ENCODE data around the gene ZBTB17.

DNA sequence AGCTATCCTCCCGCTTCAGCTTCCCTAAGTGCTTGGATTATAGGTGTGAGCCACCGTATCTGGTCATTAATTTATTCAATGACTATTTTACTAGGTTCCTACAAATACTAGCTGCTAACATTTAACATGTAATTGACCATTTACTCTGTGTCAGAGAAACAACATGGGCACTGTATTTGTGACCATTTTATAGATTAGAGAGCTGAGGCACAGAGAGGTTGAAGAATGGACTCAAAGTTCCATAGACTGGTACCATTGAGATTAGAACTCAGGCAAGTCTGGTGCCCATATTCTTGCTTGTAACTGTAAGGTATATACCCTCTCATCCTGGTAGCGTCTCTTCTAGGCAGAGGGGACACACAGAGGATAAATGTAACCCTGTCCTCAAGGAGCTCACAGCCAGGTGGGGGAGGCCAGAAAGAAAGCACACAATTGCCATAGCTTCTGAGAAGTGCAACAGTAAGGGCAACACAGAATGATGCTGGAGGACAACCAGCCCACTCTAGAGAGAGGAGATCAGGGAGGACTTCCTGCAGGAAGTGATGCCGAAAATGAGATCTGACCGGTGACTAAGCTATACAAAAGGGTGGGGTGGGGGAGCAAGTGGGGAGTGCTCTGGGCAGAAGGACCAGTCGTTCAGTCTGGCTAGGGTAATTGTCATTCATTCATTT is 31.9 kb upstream of the ZBTB17 start:
- TF ChIP-seq, protein P1, sequence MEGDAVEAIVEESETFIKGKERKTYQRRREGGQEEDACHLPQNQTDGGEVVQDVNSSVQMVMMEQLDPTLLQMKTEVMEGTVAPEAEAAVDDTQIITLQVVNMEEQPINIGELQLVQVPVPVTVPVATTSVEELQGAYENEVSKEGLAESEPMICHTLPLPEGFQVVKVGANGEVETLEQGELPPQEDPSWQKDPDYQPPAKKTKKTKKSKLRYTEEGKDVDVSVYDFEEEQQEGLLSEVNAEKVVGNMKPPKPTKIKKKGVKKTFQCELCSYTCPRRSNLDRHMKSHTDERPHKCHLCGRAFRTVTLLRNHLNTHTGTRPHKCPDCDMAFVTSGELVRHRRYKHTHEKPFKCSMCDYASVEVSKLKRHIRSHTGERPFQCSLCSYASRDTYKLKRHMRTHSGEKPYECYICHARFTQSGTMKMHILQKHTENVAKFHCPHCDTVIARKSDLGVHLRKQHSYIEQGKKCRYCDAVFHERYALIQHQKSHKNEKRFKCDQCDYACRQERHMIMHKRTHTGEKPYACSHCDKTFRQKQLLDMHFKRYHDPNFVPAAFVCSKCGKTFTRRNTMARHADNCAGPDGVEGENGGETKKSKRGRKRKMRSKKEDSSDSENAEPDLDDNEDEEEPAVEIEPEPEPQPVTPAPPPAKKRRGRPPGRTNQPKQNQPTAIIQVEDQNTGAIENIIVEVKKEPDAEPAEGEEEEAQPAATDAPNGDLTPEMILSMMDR (conservative IDR thresholded peaks at IDR 0.05; ENCODE audit: low read length) = no peak
- no peak for TF ChIP-seq EZH2phosphoT487 (IDR thresholded peaks at IDR 0.05; ENCODE audit: borderline replicate concordance, low read depth, low read length)

All from OCI-LY7 (cell line).